Retinal pigment epithelial cell (primary cell): Measurements from ENCODE around the gene CRMP1.
A peak's percentile ranks its signal among the peaks of the same experiment; 100 is the strongest.

Source experiments
- DNase-seq: peaks from one replicate; pipeline ENCODE4 v3.0.0-alpha.2; 2010; ENCODE audit warnings: low read depth
- H3K4me3 ChIP-seq: 2 replicates; pipeline ENCODE4 v1.5.1; 2011; ENCODE audit warnings: mild to moderate bottlenecking, low read length, control low read depth, moderate library complexity
- TF ChIP-seq, protein P1 (sequence below): conservative IDR thresholded peaks from 2 replicates; pipeline ENCODE4 v1.5.1; 2011; ENCODE audit warnings: low read depth, low read length, control low read depth, inconsistent platforms

CRMP1 gene

DNA sequence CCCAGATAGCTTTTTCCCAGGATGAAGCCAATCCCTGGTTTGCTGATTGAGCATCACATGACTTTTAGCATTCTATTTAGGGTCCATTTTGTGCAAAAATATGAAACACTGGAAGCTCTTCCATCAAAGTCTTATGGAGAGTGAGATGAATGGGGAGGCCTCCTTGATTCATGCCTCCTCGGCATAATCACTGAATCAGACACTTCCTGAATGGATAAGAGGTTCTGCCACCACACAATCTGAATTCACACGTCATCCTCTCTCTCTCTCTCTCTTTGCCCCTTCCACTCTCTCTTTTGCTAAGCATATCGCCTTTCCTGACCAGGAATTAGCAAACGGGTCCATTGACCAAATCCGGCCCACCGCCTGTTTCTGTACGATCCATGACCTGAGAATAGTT, 68.7 kb downstream of the CRMP1 start:
- TF ChIP-seq, protein P1, sequence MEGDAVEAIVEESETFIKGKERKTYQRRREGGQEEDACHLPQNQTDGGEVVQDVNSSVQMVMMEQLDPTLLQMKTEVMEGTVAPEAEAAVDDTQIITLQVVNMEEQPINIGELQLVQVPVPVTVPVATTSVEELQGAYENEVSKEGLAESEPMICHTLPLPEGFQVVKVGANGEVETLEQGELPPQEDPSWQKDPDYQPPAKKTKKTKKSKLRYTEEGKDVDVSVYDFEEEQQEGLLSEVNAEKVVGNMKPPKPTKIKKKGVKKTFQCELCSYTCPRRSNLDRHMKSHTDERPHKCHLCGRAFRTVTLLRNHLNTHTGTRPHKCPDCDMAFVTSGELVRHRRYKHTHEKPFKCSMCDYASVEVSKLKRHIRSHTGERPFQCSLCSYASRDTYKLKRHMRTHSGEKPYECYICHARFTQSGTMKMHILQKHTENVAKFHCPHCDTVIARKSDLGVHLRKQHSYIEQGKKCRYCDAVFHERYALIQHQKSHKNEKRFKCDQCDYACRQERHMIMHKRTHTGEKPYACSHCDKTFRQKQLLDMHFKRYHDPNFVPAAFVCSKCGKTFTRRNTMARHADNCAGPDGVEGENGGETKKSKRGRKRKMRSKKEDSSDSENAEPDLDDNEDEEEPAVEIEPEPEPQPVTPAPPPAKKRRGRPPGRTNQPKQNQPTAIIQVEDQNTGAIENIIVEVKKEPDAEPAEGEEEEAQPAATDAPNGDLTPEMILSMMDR: no peak
- no peak overlapping the region for H3K4me3 ChIP-seq
- no peak for DNase-seq

DNA sequence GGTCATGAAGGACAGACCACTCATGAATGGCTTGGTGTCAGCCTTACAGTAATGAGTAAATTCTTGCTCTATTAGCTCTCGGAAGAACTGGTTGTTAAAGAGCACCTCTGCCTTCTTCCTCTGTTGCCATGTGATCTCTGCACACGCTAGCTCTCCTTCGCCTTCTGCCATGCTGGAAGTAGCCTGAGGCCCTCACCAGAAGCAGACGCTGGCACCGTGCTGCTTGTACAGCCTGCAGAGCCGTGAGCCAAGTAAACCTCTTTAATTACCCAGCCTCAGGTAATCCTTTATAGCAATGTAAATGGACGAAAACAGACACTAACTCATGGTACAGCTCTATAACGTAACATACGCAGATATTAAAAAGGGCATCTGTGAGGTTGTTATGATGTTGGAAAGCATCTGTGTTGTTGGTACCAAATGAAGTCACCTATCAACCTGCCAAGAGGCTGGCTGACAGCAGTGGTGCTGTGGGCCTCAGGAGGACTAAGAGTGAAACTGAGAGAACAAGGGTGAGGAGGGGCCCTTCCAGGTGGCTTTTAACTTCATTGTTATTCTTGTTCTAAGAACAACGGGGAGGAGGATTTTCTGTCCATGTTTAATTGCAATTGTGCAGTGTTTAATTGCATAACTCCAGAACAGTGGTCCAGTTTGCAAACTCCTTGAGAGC, 69.2 kb downstream of the CRMP1 start:
- TF ChIP-seq, protein P1: no peak
- H3K4me3 ChIP-seq: no peak overlapping the region
- DNase-seq: no peak

DNA sequence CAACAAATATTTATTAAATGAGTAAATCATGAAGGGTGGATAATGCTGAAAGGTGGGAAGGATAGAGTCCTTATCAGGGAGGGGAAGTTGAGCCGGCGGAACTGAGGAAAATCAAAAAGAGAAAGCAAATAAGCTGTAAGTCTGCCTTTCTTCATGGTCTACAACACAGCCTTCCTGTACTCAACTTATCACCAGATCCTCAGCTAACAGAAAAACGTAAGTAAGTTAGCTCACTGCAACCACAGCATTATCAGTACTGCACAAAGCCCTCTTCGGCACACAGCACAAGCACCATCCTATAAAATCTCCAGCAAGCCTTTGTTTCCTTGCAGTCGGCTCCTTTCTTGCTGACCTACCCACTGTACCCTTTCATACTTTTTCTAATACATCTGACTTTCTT, 70.3 kb downstream of the CRMP1 start:
- no peak overlapping the region for H3K4me3 ChIP-seq
- TF ChIP-seq, protein P1: no peak
- DNase-seq: no peak

DNA sequence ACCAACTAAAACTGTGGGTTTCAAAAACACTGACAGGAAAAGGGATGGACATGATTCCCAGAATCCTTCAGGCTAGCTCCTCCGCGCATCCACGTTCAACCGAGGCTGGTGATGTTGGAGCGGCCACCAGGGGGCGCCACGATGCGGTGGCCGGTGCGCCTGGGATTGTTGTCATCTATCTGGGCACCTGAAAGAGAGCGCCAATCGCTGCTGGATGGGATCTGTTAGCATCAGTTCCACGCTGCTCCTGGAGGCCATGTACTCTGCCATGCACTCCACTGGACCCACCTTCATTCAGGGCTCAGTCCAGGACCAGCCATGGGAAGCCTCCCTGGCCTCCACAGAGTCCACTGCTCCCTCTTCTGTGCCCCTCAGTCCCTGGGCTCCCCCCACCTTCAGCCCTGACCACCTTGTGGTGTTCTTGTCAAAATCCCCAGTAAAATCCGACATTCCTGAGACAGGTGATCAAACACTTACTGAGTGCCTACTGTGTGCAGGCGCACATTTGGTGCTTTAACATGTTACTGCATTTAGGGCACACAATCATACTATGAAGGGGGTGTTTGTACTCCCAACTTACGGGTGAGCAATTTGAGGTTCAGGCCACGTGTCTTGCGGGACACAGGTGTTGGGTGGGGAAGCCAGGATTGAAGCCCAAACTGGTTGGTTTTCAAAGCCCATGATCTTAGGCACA, 71.1 kb downstream of the CRMP1 start:
- TF ChIP-seq, protein P1: peak; percentile 62
- no peak overlapping the region for H3K4me3 ChIP-seq
- DNase-seq: no peak

DNA sequence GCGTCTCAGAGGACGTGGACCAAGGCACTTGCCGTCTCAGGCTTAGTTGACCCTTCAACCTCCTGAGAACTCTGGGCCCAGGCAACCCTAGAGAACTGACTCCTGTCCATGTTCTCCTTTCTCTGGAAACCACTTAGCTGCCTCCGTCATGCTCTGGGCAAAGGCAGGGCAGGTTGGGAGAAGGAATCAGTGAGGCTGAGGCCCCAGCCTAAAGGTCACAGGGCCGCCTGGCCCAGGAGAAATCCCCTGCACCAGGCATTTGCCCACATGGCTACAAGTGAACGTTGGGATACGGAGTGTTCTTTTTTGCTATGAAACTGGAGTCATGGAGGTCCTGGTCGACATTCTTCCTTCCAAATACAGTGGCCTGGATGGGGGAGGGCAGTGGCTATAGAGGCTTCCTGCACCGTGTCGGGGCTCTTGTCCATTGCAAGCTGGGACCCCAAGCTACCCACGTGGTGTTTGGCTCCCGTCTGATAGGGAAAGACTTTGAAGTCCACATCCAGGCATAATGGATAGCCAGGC, 76.0 kb downstream of the CRMP1 start:
- TF ChIP-seq, protein P1: no peak
- DNase-seq: no peak
- H3K4me3 ChIP-seq: no peak overlapping the region

DNA sequence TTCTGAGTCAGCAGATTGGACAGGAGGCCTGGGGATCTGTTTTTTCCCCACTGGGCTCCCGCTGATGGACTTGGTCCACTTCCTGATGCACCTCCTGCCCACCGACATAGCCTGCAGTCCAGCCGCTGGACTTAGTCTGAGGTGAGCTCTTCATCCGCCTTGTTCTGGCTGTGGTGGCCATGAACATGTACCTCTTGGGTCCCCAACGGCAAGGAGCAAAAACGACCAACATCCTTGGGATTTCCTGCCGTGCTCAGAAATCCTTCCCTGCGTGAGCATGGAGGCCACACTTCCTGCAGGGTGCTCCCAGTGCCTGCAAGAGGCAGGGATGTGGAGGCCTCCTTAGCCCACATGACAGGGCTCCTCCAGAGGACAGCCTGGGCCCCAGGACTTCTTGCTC, 76.8 kb downstream of the CRMP1 start:
- TF ChIP-seq, protein P1: no peak
- no peak for DNase-seq
- no peak overlapping the region for H3K4me3 ChIP-seq

DNA sequence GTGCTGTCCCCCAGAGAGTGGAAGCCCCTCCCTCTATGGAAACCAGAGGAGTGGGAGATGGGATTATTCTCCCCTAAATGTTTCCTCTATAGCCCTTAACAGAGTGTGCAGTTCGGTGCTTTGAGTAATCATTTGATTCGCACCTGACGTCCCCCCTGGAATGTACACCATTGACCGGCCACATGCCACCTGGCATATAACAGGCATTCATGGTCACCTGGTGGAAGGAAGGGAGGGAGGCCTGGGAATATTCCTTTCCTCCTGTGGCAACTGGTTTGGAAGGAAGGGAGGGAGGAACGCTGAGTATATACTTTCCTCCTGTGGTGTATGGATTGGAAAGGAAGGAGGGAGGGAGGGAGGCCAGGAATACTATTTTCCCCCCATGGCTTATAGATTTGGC, 77.2 kb downstream of the CRMP1 start:
- DNase-seq: no peak
- no peak overlapping the region for H3K4me3 ChIP-seq
- TF ChIP-seq, protein P1: no peak
